Epidermal melanocyte (primary cell): ENCODE measurements around the gene RAB33A.

Experiments
- DNase-seq: peaks from one replicate; pipeline ENCODE4 v3.0.0; 2011; ENCODE audit warnings: low spot score; ENCODE audit not compliant: insufficient read length

RAB33A gene

DNA sequence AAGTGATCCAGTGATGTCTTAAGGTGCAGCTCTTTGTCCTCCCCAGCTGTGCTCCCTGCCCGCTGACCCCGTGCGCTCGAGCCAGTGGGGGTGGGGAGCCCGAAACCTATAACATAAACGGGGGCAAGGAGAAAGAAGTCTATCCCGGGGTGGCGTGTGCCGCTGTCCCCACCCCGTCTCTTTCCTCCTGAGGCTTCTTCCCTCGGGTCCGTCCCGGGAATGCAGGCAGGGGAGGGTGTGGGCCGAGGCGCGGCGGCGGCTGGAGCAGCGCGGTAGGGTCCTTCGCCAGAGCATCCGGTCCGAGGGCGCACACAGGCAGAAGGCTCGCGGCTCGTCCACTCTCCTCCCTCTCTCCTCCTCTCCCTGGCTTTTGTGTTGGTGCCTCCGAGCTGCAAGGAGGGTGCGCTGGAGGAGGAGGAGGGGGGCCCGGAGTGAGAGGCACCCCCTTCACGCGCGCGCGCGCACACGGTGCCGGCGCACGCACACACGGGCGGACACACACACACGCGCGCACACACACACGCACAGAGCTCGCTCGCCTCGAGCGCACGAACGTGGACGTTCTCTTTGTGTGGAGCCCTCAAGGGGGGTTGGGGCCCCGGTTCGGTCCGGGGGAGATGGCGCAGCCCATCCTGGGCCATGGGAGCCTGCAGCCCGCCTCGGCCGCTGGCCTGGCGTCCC lies at the start of gene RAB33A:
Gene RAB33A (plus strand): TSS at position 517 of the 681 bp plus-strand sequence. CDS start 101 bp downstream, at position 618.
- no peak for DNase-seq

DNA sequence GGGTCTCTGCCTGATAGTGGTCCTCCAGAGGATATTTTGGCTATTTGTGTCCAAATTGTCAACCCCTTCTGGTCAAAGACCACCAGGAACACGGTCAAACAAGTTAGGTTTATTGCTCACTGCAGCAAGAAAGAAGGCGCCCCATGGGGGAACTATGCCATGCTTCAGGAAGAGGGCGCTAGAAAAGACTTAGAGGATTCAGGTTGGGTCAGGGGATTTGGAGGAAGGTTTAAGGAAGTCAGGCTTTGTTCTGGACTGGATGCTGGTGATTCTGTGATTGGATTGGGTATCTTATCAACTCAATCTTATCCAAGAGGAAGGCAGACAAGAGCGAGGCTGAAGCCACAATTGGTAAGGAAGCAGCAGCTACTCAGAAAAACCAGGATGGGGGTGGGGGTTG lies 47.2 kb upstream of the RAB33A start:
- no peak for DNase-seq

DNA sequence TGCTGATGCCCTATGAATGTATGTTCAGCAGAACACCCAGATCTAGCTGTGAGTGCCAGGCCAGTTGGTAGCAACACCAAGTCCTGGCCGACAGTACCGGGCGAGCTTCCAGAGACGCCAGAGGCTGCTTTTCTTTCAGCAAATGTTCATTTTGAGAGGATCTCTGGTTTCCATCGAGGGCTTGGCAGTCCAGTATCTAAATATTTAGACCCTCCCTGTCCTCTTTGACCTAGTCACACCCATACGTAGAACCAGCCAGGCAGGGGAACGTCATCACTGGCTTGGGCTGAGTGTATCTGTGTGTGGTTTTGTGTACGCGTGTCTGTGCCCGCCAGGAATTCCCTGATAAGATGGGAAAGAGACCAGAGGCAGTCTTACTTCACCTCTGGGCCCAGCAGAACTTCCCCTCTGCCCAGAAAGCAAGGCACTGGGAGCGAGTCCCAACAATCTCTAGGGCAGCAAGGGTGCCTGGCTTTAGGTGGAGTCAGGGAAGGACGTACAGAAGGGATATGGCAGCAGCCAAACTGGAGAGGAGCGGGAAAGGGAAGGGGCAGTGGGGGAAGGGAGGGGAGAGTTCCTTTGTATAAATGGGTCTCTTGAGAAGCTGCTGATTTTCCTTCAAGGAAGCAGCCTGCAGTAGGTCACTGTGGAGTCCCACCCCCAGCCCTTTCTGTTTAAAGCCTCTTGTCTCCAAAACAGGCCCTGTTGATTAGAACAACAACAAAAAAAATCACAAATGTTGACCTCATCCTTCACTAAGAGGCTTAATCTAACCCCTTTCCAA lies 46.5 kb upstream of the RAB33A start:
- DNase-seq: no peak

DNA sequence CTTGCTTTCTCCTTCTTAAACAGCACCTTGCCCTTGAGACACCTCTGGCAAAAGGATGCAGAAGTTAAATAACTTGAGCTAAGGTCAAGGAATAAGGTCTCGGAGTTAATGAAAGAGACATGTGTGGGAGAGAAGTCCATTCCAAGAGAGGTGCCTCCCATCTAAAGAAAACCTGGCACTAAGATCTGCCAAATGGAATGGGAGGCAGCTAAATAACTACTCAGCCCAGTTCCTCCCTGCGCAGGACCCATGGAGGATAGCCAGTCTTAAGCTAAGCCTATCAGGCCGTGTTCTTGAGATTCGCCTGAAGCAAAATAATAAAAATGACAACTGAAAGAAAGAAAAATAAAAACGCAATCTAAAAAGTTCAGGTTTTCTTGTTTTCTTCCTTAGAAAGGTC lies 40.8 kb upstream of the RAB33A start:
- DNase-seq: no peak

- DNase-seq: no peak
These were observed 35.3 kb upstream of the RAB33A start for GRCh38 chrX:130136496-130136895.

DNA sequence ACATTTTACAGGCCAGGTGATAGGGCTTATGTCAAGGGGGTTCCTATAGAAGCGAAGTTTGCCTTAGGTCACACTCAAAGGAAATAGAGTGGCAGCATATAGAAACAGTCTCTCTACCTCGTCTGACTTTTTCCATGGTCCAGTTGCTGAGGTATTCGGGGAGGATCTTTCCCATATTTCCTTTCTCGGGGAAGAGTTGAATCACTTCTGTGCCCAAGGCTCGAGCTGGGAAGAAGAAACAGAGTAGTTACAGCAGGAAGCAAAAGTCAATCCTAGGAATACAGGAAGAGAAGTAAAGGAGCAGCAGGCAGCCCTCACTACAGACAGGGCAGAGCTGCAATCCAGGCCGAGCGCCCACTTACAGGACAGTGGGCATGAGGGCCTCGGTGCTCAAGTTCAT lies 34.8 kb upstream of the RAB33A start:
- no peak for DNase-seq

- no peak for DNase-seq
These were observed 32.1 kb upstream of the RAB33A start for GRCh38 chrX:130139474-130140201.

- DNase-seq: no peak
These were observed 27.3 kb upstream of the RAB33A start for GRCh38 chrX:130144509-130144908.

DNA sequence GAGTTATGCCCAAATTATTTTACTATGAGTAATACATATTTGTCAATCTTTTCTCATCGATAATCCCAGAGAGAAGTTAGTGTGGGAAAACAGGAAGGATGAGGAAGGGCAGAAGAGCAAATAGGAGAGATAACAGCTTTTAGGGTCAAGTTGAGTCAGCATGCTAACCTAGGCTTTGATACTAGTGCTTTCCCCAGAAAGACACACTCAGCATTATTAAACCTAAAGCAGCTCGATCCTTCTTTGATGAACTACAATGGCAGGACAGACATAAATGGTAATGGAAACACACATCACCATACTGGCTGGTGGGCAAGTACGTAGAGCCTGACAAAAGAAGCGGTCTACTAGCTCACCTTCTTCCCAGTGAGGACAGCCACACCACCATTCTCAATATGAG lies 26.6 kb upstream of the RAB33A start:
- no peak for DNase-seq

DNA sequence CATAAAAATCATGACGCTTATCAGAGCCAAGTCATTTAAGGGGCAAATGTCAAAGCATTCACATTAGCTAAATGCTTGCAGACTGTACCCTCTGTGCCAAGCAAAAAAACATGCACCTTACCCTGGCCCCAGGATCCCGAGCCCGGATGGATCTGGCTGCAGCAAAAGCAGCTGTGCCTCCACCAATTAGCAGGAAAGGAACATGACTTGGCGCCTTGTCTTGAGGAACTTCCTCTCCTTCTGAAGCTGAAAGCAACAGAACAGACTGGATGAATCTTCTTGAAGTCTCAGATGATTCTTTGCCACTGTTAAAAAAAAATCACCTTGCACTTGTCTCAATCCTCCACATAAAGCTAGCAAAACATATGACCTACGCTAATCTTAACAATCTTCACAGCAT lies 24.1 kb upstream of the RAB33A start:
- no peak for DNase-seq

- DNase-seq: no peak
These were observed 16.2 kb upstream of the RAB33A start for GRCh38 chrX:130155564-130155963.

GRCh38 chrX:130158311-130158710 lies 13.5 kb upstream of the RAB33A start:
- no peak for DNase-seq

DNA sequence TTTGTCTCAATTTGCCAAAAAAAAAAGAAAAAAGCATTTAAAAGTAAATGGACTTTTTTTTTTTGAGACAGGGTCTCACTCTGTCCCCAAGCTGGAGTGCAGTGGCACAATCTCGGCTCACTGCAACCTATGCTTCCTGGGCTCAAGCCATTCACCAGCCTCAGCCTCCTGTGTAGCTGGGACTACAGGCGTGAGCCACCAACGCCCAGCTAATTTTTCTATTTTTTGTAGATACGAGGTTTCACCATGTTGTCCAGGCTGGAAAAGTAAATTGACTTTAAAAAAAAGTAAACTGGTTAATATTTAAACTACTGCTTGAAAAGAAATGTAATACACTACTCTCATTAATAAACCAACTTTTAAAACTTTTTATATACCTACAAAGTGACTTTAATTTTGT lies 12.0 kb upstream of the RAB33A start:
- DNase-seq: no peak

GRCh38 chrX:130162094-130162735 lies 9.5 kb upstream of the RAB33A start:
- DNase-seq: no peak

- DNase-seq: no peak
These were observed 8.4 kb upstream of the RAB33A start for GRCh38 chrX:130163398-130163797.

GRCh38 chrX:130165181-130165702 lies 6.5 kb upstream of the RAB33A start:
- no peak for DNase-seq

DNA sequence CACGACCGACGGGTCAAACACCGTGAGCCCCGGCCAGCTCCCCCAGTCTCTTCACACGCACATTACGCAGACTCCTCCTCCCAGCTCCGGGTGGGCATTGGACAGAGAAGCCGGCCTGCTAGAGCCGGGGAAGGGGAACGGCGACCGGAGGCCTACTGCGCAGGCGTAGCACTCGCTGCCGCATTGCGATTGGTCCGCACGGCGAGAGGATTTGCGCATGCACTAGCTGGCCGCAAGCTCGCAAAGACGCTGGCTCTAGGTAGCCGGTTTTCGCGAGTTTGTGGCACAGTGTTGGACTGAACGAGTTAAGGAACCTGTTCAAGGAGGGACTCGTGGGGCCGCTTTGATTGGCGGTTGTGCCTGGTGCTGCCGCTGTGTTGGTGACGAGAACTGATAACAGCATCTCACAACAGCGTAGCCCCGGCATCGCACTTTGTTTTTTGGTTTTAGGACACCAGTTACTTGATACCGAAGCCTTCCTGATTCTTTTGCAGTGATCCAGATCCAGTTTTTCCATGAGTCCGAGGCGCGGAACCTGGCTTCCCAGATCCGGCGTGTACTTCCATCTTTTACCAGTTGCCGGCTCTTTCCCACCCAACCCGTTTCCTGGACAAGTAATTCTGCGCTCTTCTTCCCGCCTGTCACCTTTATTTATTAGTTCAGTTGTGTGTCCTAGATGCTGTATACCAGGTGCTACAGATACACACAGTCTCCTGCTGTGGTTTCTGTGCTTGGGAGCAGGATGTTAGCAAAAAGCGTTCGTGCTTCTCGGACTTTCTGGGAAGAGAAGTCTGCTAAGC lies 5.9 kb upstream of the RAB33A start, which contains the start of gene AIFM1:
Gene AIFM1 (minus strand): TSS at position 139 of the 800 bp plus-strand sequence. CDS start 185 bp downstream, outside the sequence.
- peak; percentile 37 for DNase-seq

- DNase-seq: no peak
These were observed 5.3 kb upstream of the RAB33A start for GRCh38 chrX:130166503-130166777.

DNA sequence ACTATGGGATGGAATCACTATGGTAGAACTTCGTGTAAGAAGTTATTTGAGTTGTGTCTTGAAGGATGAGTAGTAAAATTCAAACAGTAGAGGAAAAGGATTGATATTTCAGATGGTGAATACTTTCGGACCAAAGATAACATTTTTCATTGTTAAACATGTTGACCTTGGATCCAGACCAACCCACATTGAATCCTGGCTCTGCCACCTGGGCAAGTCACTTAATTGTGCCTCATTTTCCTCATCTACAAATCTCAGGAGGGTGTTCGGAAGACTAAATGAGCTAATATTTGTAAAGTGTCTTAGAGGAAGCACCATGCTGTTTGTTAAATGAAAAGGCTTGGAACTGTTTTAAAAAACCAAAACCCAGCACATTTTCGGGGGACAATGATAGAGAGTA lies 4.7 kb upstream of the RAB33A start:
- DNase-seq: no peak

DNA sequence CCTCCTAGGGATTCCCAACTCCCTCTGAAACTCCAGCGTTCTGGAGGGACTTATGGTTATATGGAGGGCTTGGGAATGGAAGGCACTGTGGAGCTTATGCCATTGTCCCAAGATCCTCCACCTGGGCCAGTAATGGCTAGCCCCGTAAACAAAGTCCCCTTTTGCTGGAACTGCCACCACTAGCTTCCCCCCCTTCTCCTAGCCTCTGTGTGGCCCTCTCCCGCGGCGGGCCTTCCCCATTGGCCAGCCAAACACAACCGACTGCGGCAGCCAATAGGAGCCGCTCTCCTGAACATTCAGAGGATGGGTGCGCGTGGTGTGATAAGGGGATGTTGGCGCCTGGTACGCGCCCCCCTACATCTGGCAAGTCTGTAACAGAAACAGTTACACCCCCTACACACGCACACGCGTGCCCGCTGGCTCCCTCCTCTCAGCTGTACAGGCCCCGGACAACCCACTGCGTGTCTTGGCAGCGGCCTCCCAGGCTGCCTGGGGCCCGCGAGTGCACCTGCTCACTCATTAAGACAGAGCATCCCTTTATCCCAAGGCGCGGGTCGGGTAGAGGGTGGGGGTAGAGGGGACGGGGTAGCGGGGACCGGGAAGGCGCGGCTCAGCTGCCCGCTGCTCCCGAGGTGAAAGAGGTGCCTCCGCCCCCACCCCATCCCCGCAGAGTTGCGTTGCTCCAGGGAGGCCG lies 863 bp upstream of the RAB33A start:
- DNase-seq: no peak
